A673 (cell line): Measurements from ENCODE around the gene TIMM17B.

Experiments
- CTCF ChIP-seq: fragments of 300-800, 200-600 bp; sonication (generic); conservative IDR thresholded peaks from 2 replicates; pipeline ENCODE4 v1.5.1; 2017; ENCODE audit warnings: low read depth, mild to moderate bottlenecking, antibody characterized with exemption, low read length, moderate library complexity, mixed read lengths
- EZH2 ChIP-seq: fragments of 200-600 bp; sonication (generic); IDR thresholded peaks from 2 replicates; pipeline ENCODE4 v1.6.1; 2017; ENCODE audit warnings: borderline replicate concordance, low read depth, mild to moderate bottlenecking, mixed read lengths, antibody characterized with exemption, low read length; ENCODE audit not compliant: poor library complexity, severe bottlenecking

GRCh38 chrX:48927123-48927522, 29.6 kb upstream of the TIMM17B start:
- TF ChIP-seq CTCF (no peak), EZH2 (no peak)
